Stimulated activated naive B cell treated with anti-CD40 and anti-IgM and Interleukin-4, amounts not matched to agents 10 μg/mL and 1 μg/mL and 100 μg/mL, for 72 hours (primary cell): ENCODE measurements around the gene EEFSEC.
A peak's percentile ranks its signal among the peaks of the same experiment; 100 is the strongest.

Experiments used
- ATAC-seq, 2 donors: fragments of 150-1000 bp; cut with Tn5 transposase; replicated peaks; 2 replicates each; pipeline ENCODE4 v1.10.0; 2021; ENCODE audit warnings: moderate library complexity in 1 of 2
- DNase-seq: peaks from one replicate; pipeline ENCODE4 v3.0.0; 2021
- H3K27ac Mint-ChIP-seq: one replicate; pipeline ENCODE4 v1.8.0; 2022; ENCODE audit warnings: mild to moderate bottlenecking, mixed read lengths
- H3K27me3 Mint-ChIP-seq, 2 donors: one replicate each; pipeline ENCODE4 v1.8.0; 2022; ENCODE audit warnings: mixed read lengths in 2 of 2
- H3K36me3 Mint-ChIP-seq, 2 donors: one replicate each; pipeline ENCODE4 v1.8.0; 2022; ENCODE audit warnings: mixed read lengths in 2 of 2, mild to moderate bottlenecking in 1 of 2
- H3K4me1 Mint-ChIP-seq, 2 donors: one replicate each; pipeline ENCODE4 v1.8.0; 2022; ENCODE audit warnings: mixed read lengths in 2 of 2, mild to moderate bottlenecking in 1 of 2
- H3K4me3 Mint-ChIP-seq, 2 donors: one replicate each; pipeline ENCODE4 v1.8.0; 2022; ENCODE audit warnings: mild to moderate bottlenecking in 2 of 2, mixed read lengths in 2 of 2, moderate library complexity in 1 of 2
- H3K9me3 Mint-ChIP-seq, 2 donors: one replicate each; pipeline ENCODE4 v1.8.0; 2022; ENCODE audit warnings: mixed read lengths in 2 of 2, mild to moderate bottlenecking in 1 of 2

The EEFSEC gene

GRCh38 chr3:128276577-128277183, 123.4 kb downstream of the EEFSEC start:
- H3K9me3 Mint-ChIP-seq = no peaks in the 10 kb centered on the region
- DNase-seq (no peak), ATAC-seq (no peak)
- peaks cover 9 to 23% of the 10 kb centered on the region in 2 donors for H3K36me3 Mint-ChIP-seq
- no peaks in the 10 kb centered on the region for H3K27me3 Mint-ChIP-seq
- H3K27ac Mint-ChIP-seq = no peak overlapping the region
- H3K4me1 Mint-ChIP-seq = no peaks in the 10 kb centered on the region
- no peak overlapping the region for H3K4me3 Mint-ChIP-seq

GRCh38 chr3:128277378-128278069, 124.2 kb downstream of the EEFSEC start:
- Mint-ChIP-seq H3K4me1 (no peaks in the 10 kb centered on the region), H3K4me3 (no peak overlapping the region), H3K36me3 (peaks cover 9 to 16% of the 10 kb centered on the region in 2 donors), H3K27ac (no peak overlapping the region), H3K9me3 (no peaks in the 10 kb centered on the region), H3K27me3 (no peaks in the 10 kb centered on the region)
- ATAC-seq (no peak), DNase-seq (no peak)

GRCh38 chr3:128278130-128278529, 124.8 kb downstream of the EEFSEC start:
- DNase-seq = no peak
- Mint-ChIP-seq H3K9me3 (no peaks in the 10 kb centered on the region), H3K36me3 (peaks cover 7 to 19% of the 10 kb centered on the region in 2 donors), H3K4me1 (no peaks in the 10 kb centered on the region), H3K27ac (no peak overlapping the region), H3K4me3 (no peak overlapping the region), H3K27me3 (no peaks in the 10 kb centered on the region)
- no peak for ATAC-seq

- DNase-seq (no peak), ATAC-seq (no peak)
- H3K27me3 Mint-ChIP-seq = no peaks in the 10 kb centered on the region
- no peak overlapping the region for H3K4me3 Mint-ChIP-seq
- H3K36me3 Mint-ChIP-seq = peaks cover 10 to 26% of the 10 kb centered on the region in 2 donors
- no peak overlapping the region for H3K27ac Mint-ChIP-seq
- H3K4me1 Mint-ChIP-seq = no peaks in the 10 kb centered on the region
- H3K9me3 Mint-ChIP-seq = no peaks in the 10 kb centered on the region
Observed at GRCh38 chr3:128278761-128279600, 125.7 kb downstream of the EEFSEC start.

- H3K9me3 Mint-ChIP-seq = no peaks in the 10 kb centered on the region
- H3K4me3 Mint-ChIP-seq = no peak overlapping the region
- H3K27ac Mint-ChIP-seq = no peak overlapping the region
- DNase-seq = no peak
- H3K4me1 Mint-ChIP-seq = no peaks in the 10 kb centered on the region
- H3K36me3 Mint-ChIP-seq = peaks cover 8 to 25% of the 10 kb centered on the region in 2 donors
- no peaks in the 10 kb centered on the region for H3K27me3 Mint-ChIP-seq
- no peak for ATAC-seq
Observed at GRCh38 chr3:128279601-128279880, 126.3 kb downstream of the EEFSEC start.

GRCh38 chr3:128280481-128281052, 127.3 kb downstream of the EEFSEC start:
- H3K36me3 Mint-ChIP-seq = peaks cover 11 to 32% of the 10 kb centered on the region in 2 donors
- no peaks in the 10 kb centered on the region for H3K9me3 Mint-ChIP-seq
- peak overlapping the region; percentile 63 for H3K27ac Mint-ChIP-seq
- ATAC-seq (no peak), DNase-seq (no peak)
- no peaks in the 10 kb centered on the region for H3K27me3 Mint-ChIP-seq
- H3K4me1 Mint-ChIP-seq = no peaks in the 10 kb centered on the region
- H3K4me3 Mint-ChIP-seq = no peak overlapping the region

- Mint-ChIP-seq H3K36me3 (peaks cover 12 to 37% of the 10 kb centered on the region in 2 donors), H3K4me1 (no peaks in the 10 kb centered on the region), H3K4me3 (no peak overlapping the region), H3K9me3 (no peaks in the 10 kb centered on the region), H3K27me3 (no peaks in the 10 kb centered on the region), H3K27ac (peak overlapping the region; percentile 63)
- no peak for DNase-seq
- ATAC-seq = no peak
Observed at GRCh38 chr3:128281056-128281455, 127.8 kb downstream of the EEFSEC start.

- H3K36me3 Mint-ChIP-seq = peaks cover 15 to 42% of the 10 kb centered on the region in 2 donors
- no peaks in the 10 kb centered on the region for H3K9me3 Mint-ChIP-seq
- no peak for DNase-seq
- no peak overlapping the region for H3K27ac Mint-ChIP-seq
- ATAC-seq = no peak
- no peak overlapping the region for H3K4me3 Mint-ChIP-seq
- no peaks in the 10 kb centered on the region for H3K27me3 Mint-ChIP-seq
- no peaks in the 10 kb centered on the region for H3K4me1 Mint-ChIP-seq
Observed at GRCh38 chr3:128281461-128282367, 128.4 kb downstream of the EEFSEC start.

GRCh38 chr3:128282380-128283196, 129.3 kb downstream of the EEFSEC start:
- Mint-ChIP-seq H3K27ac (no peak overlapping the region), H3K4me1 (no peaks in the 10 kb centered on the region), H3K36me3 (peaks cover 19 to 47% of the 10 kb centered on the region in 2 donors), H3K9me3 (no peaks in the 10 kb centered on the region), H3K27me3 (no peaks in the 10 kb centered on the region), H3K4me3 (no peak overlapping the region)
- DNase-seq (no peak), ATAC-seq (no peak)

GRCh38 chr3:128283421-128283820, 130.1 kb downstream of the EEFSEC start:
- H3K36me3 Mint-ChIP-seq = peaks cover 21 to 47% of the 10 kb centered on the region in 2 donors
- DNase-seq (no peak), ATAC-seq (no peak)
- H3K9me3 Mint-ChIP-seq = no peaks in the 10 kb centered on the region
- H3K4me1 Mint-ChIP-seq = no peaks in the 10 kb centered on the region
- no peak overlapping the region for H3K4me3 Mint-ChIP-seq
- no peak overlapping the region for H3K27ac Mint-ChIP-seq
- no peaks in the 10 kb centered on the region for H3K27me3 Mint-ChIP-seq

- Mint-ChIP-seq H3K9me3 (no peaks in the 10 kb centered on the region), H3K4me1 (no peaks in the 10 kb centered on the region)
Observed at GRCh38 chr3:128285042-128285966, 132.0 kb downstream of the EEFSEC start.

GRCh38 chr3:128285967-128286321, 132.7 kb downstream of the EEFSEC start:
- Mint-ChIP-seq H3K9me3 (no peaks in the 10 kb centered on the region), H3K4me1 (no peaks in the 10 kb centered on the region), H3K27ac (no peak overlapping the region), H3K4me3 (no peak overlapping the region), H3K36me3 (peaks cover 34 to 58% of the 10 kb centered on the region in 2 donors), H3K27me3 (no peaks in the 10 kb centered on the region)
- DNase-seq (no peak), ATAC-seq (no peak)

More at GRCh38 chr3:128285042-128285966, 132.0 kb downstream of the EEFSEC start:
- Mint-ChIP-seq H3K4me3 (no peak overlapping the region), H3K36me3 (peaks cover 33 to 60% of the 10 kb centered on the region in 2 donors), H3K27ac (no peak overlapping the region), H3K27me3 (no peaks in the 10 kb centered on the region)
- ATAC-seq (no peak), DNase-seq (no peak)
